ENCODE measurements around the gene CREB1.

The CREB1 gene

GRCh38 chr2:207529330-207530159 lies at the start of gene CREB1:
Gene CREB1, plus strand, starts transcription at chr2:207529962. Its CDS starts 25,674 bp downstream, at chr2:207555636.
- Histone ChIP-seq H3K27me3 (ENCODE audit: control insufficient read depth, insufficient read depth, low read length) (peaks cover 19% of the 10 kb centered on the region), H3K9ac (ENCODE audit: low read length) (peak within 1 kb of the TSS; percentile 98), H3K4me1 (ENCODE audit: control insufficient read depth, low read depth, low read length) (peaks cover 19% of the 10 kb centered on the region), H3K27ac (ENCODE audit: low read length) (peak within 1 kb of the TSS; percentile 93), H3K9me3 (ENCODE audit: control insufficient read depth, low read depth, low read length) (no peaks in the 10 kb centered on the region), H3K4me3 (ENCODE audit: low read length) (peak within 1 kb of the TSS; percentile 86), H3K36me3 (ENCODE audit: control insufficient read depth, low read depth, low read length) (no peaks in the 10 kb centered on the region)

GRCh38 chr2:207480521-207481040 lies 49.2 kb upstream of the CREB1 start:
- no peaks in the 10 kb centered on the region for H3K9me3 ChIP-seq (ENCODE audit: control insufficient read depth, low read depth, low read length)
- no peak overlapping the region for H3K9ac ChIP-seq (ENCODE audit: low read length)
- H3K27ac ChIP-seq (ENCODE audit: low read length), result no peak overlapping the region
- H3K27me3 ChIP-seq (ENCODE audit: control insufficient read depth, insufficient read depth, low read length), result no peaks in the 10 kb centered on the region
- no peak overlapping the region for H3K4me3 ChIP-seq (ENCODE audit: low read length)
- peaks cover 6% of the 10 kb centered on the region for H3K4me1 ChIP-seq (ENCODE audit: control insufficient read depth, low read depth, low read length)
- H3K36me3 ChIP-seq (ENCODE audit: control insufficient read depth, low read depth, low read length), result no peaks in the 10 kb centered on the region

GRCh38 chr2:207481924-207482323 lies 47.8 kb upstream of the CREB1 start:
- H3K9me3 ChIP-seq (ENCODE audit: control insufficient read depth, low read depth, low read length), result no peaks in the 10 kb centered on the region
- peaks cover 2% of the 10 kb centered on the region for H3K4me1 ChIP-seq (ENCODE audit: control insufficient read depth, low read depth, low read length)
- H3K27ac ChIP-seq (ENCODE audit: low read length), result no peak overlapping the region
- H3K36me3 ChIP-seq (ENCODE audit: control insufficient read depth, low read depth, low read length), result no peaks in the 10 kb centered on the region
- no peak overlapping the region for H3K4me3 ChIP-seq (ENCODE audit: low read length)
- H3K27me3 ChIP-seq (ENCODE audit: control insufficient read depth, insufficient read depth, low read length), result no peaks in the 10 kb centered on the region
- no peak overlapping the region for H3K9ac ChIP-seq (ENCODE audit: low read length)

- no peak overlapping the region for H3K9ac ChIP-seq (ENCODE audit: low read length)
- no peaks in the 10 kb centered on the region for H3K9me3 ChIP-seq (ENCODE audit: control insufficient read depth, low read depth, low read length)
- H3K4me3 ChIP-seq (ENCODE audit: low read length), result no peak overlapping the region
- H3K4me1 ChIP-seq (ENCODE audit: control insufficient read depth, low read depth, low read length), result peaks cover 2% of the 10 kb centered on the region
- H3K27ac ChIP-seq (ENCODE audit: low read length), result no peak overlapping the region
- no peaks in the 10 kb centered on the region for H3K36me3 ChIP-seq (ENCODE audit: control insufficient read depth, low read depth, low read length)
- no peaks in the 10 kb centered on the region for H3K27me3 ChIP-seq (ENCODE audit: control insufficient read depth, insufficient read depth, low read length)
Observed at GRCh38 chr2:207482630-207483029, 47.1 kb upstream of the CREB1 start.

- no peaks in the 10 kb centered on the region for H3K9me3 ChIP-seq (ENCODE audit: control insufficient read depth, low read depth, low read length)
- H3K36me3 ChIP-seq (ENCODE audit: control insufficient read depth, low read depth, low read length), result no peaks in the 10 kb centered on the region
- peaks cover 2% of the 10 kb centered on the region for H3K4me1 ChIP-seq (ENCODE audit: control insufficient read depth, low read depth, low read length)
- H3K27ac ChIP-seq (ENCODE audit: low read length), result no peak overlapping the region
- no peak overlapping the region for H3K9ac ChIP-seq (ENCODE audit: low read length)
- no peaks in the 10 kb centered on the region for H3K27me3 ChIP-seq (ENCODE audit: control insufficient read depth, insufficient read depth, low read length)
- no peak overlapping the region for H3K4me3 ChIP-seq (ENCODE audit: low read length)
Observed at GRCh38 chr2:207483066-207483465, 46.7 kb upstream of the CREB1 start.

GRCh38 chr2:207483477-207483876 lies 46.3 kb upstream of the CREB1 start:
- no peak overlapping the region for H3K9ac ChIP-seq (ENCODE audit: low read length)
- H3K4me1 ChIP-seq (ENCODE audit: control insufficient read depth, low read depth, low read length), result peaks cover 2% of the 10 kb centered on the region
- no peaks in the 10 kb centered on the region for H3K9me3 ChIP-seq (ENCODE audit: control insufficient read depth, low read depth, low read length)
- H3K4me3 ChIP-seq (ENCODE audit: low read length), result no peak overlapping the region
- no peaks in the 10 kb centered on the region for H3K36me3 ChIP-seq (ENCODE audit: control insufficient read depth, low read depth, low read length)
- H3K27ac ChIP-seq (ENCODE audit: low read length), result no peak overlapping the region
- H3K27me3 ChIP-seq (ENCODE audit: control insufficient read depth, insufficient read depth, low read length), result no peaks in the 10 kb centered on the region

- no peaks in the 10 kb centered on the region for H3K36me3 ChIP-seq (ENCODE audit: control insufficient read depth, low read depth, low read length)
- no peak overlapping the region for H3K4me3 ChIP-seq (ENCODE audit: low read length)
- H3K4me1 ChIP-seq (ENCODE audit: control insufficient read depth, low read depth, low read length), result no peaks in the 10 kb centered on the region
- H3K27ac ChIP-seq (ENCODE audit: low read length), result no peak overlapping the region
- H3K27me3 ChIP-seq (ENCODE audit: control insufficient read depth, insufficient read depth, low read length), result no peaks in the 10 kb centered on the region
- no peaks in the 10 kb centered on the region for H3K9me3 ChIP-seq (ENCODE audit: control insufficient read depth, low read depth, low read length)
- H3K9ac ChIP-seq (ENCODE audit: low read length), result no peak overlapping the region
Observed at GRCh38 chr2:207484444-207485391, 45.0 kb upstream of the CREB1 start.

- Histone ChIP-seq H3K36me3 (ENCODE audit: control insufficient read depth, low read depth, low read length) (no peaks in the 10 kb centered on the region), H3K9ac (ENCODE audit: low read length) (no peak overlapping the region), H3K9me3 (ENCODE audit: control insufficient read depth, low read depth, low read length) (no peaks in the 10 kb centered on the region), H3K4me1 (ENCODE audit: control insufficient read depth, low read depth, low read length) (no peaks in the 10 kb centered on the region), H3K27ac (ENCODE audit: low read length) (no peak overlapping the region), H3K27me3 (ENCODE audit: control insufficient read depth, insufficient read depth, low read length) (no peaks in the 10 kb centered on the region), H3K4me3 (ENCODE audit: low read length) (no peak overlapping the region)
Observed at GRCh38 chr2:207487650-207488311, 42.0 kb upstream of the CREB1 start.

- H3K9me3 ChIP-seq (ENCODE audit: control insufficient read depth, low read depth, low read length), result no peaks in the 10 kb centered on the region
- H3K27me3 ChIP-seq (ENCODE audit: control insufficient read depth, insufficient read depth, low read length), result no peaks in the 10 kb centered on the region
Observed at GRCh38 chr2:207489251-207489650, 40.5 kb upstream of the CREB1 start.

GRCh38 chr2:207490441-207490840 lies 39.3 kb upstream of the CREB1 start:
- no peaks in the 10 kb centered on the region for H3K36me3 ChIP-seq (ENCODE audit: control insufficient read depth, low read depth, low read length)
- H3K9me3 ChIP-seq (ENCODE audit: control insufficient read depth, low read depth, low read length), result no peaks in the 10 kb centered on the region
- no peaks in the 10 kb centered on the region for H3K27me3 ChIP-seq (ENCODE audit: control insufficient read depth, insufficient read depth, low read length)
- no peak overlapping the region for H3K27ac ChIP-seq (ENCODE audit: low read length)
- H3K4me3 ChIP-seq (ENCODE audit: low read length), result no peak overlapping the region
- H3K4me1 ChIP-seq (ENCODE audit: control insufficient read depth, low read depth, low read length), result no peaks in the 10 kb centered on the region
- no peak overlapping the region for H3K9ac ChIP-seq (ENCODE audit: low read length)

More at GRCh38 chr2:207489251-207489650, 40.5 kb upstream of the CREB1 start:
- no peak overlapping the region for H3K4me3 ChIP-seq (ENCODE audit: low read length)
- H3K36me3 ChIP-seq (ENCODE audit: control insufficient read depth, low read depth, low read length), result no peaks in the 10 kb centered on the region
- H3K9ac ChIP-seq (ENCODE audit: low read length), result no peak overlapping the region
- H3K27ac ChIP-seq (ENCODE audit: low read length), result no peak overlapping the region
- H3K4me1 ChIP-seq (ENCODE audit: control insufficient read depth, low read depth, low read length), result no peaks in the 10 kb centered on the region

GRCh38 chr2:207491086-207491485 lies 38.7 kb upstream of the CREB1 start:
- no peak overlapping the region for H3K9ac ChIP-seq (ENCODE audit: low read length)
- H3K36me3 ChIP-seq (ENCODE audit: control insufficient read depth, low read depth, low read length), result no peaks in the 10 kb centered on the region
- H3K9me3 ChIP-seq (ENCODE audit: control insufficient read depth, low read depth, low read length), result no peaks in the 10 kb centered on the region
- no peak overlapping the region for H3K4me3 ChIP-seq (ENCODE audit: low read length)
- no peak overlapping the region for H3K27ac ChIP-seq (ENCODE audit: low read length)
- no peaks in the 10 kb centered on the region for H3K4me1 ChIP-seq (ENCODE audit: control insufficient read depth, low read depth, low read length)
- no peaks in the 10 kb centered on the region for H3K27me3 ChIP-seq (ENCODE audit: control insufficient read depth, insufficient read depth, low read length)
